Measurements from ENCODE around the gene RHOBTB1.
"Not testable (repeated sequence)": the region's sequence is repeated elsewhere in the genome, so short reads cannot be mapped to it uniquely, and the experiment has no call there.

RHOBTB1 gene

GRCh38 chr10:60906825-60907224 lies 37.2 kb downstream of the RHOBTB1 start:
- DNase-seq (ENCODE audit: low spot score): not testable (repeated sequence)

GRCh38 chr10:60906411-60906810 lies 37.6 kb downstream of the RHOBTB1 start:
- no peak for DNase-seq (ENCODE audit: low spot score)

GRCh38 chr10:60905580-60905979 lies 38.4 kb downstream of the RHOBTB1 start:
- DNase-seq (ENCODE audit: low spot score): no peak

- no peak for DNase-seq (ENCODE audit: low spot score)
These were observed 40.9 kb downstream of the RHOBTB1 start for GRCh38 chr10:60903096-60903495.

- DNase-seq (ENCODE audit: low spot score): no peak
These were observed 42.3 kb downstream of the RHOBTB1 start for GRCh38 chr10:60901561-60902235.

GRCh38 chr10:60899266-60899665 lies 44.7 kb downstream of the RHOBTB1 start:
- DNase-seq (ENCODE audit: low spot score): no peak

GRCh38 chr10:60898321-60898720 lies 45.7 kb downstream of the RHOBTB1 start:
- DNase-seq (ENCODE audit: low spot score): no peak

GRCh38 chr10:60896810-60897209 lies 47.2 kb downstream of the RHOBTB1 start:
- DNase-seq (ENCODE audit: low spot score): no peak

GRCh38 chr10:60896033-60896432 lies 48.0 kb downstream of the RHOBTB1 start:
- no peak for DNase-seq (ENCODE audit: low spot score)

- DNase-seq (ENCODE audit: low spot score): no peak
These were observed 49.2 kb downstream of the RHOBTB1 start for GRCh38 chr10:60894786-60895185.

- DNase-seq (ENCODE audit: low spot score): no peak
These were observed 50.8 kb downstream of the RHOBTB1 start for GRCh38 chr10:60893231-60893630.

- no peak for DNase-seq (ENCODE audit: low spot score)
These were observed 51.4 kb downstream of the RHOBTB1 start for GRCh38 chr10:60892571-60892970.

- no peak for DNase-seq (ENCODE audit: low spot score)
These were observed 53.2 kb downstream of the RHOBTB1 start for GRCh38 chr10:60890811-60891210.

GRCh38 chr10:60883187-60883586 lies 60.8 kb downstream of the RHOBTB1 start:
- DNase-seq (ENCODE audit: low spot score): no peak

- DNase-seq (ENCODE audit: low spot score): no peak
These were observed 65.8 kb downstream of the RHOBTB1 start for GRCh38 chr10:60878224-60878623.

- no peak for DNase-seq (ENCODE audit: low spot score)
These were observed 66.2 kb downstream of the RHOBTB1 start for GRCh38 chr10:60877777-60878120.

GRCh38 chr10:60877061-60877776 lies 66.8 kb downstream of the RHOBTB1 start:
- DNase-seq (ENCODE audit: low spot score): no peak

GRCh38 chr10:60873758-60874157 lies 70.2 kb downstream of the RHOBTB1 start:
- DNase-seq (ENCODE audit: low spot score): no peak

GRCh38 chr10:60872451-60872850 lies 71.5 kb downstream of the RHOBTB1 start:
- DNase-seq (ENCODE audit: low spot score): no peak

GRCh38 chr10:60871215-60871614 lies 72.8 kb downstream of the RHOBTB1 start:
- DNase-seq (ENCODE audit: low spot score): no peak

GRCh38 chr10:60870803-60871202 lies 73.2 kb downstream of the RHOBTB1 start:
- DNase-seq (ENCODE audit: low spot score): no peak

GRCh38 chr10:60870416-60870728 lies 73.6 kb downstream of the RHOBTB1 start:
- DNase-seq (ENCODE audit: low spot score): no peak

- DNase-seq (ENCODE audit: low spot score): no peak
These were observed 74.2 kb downstream of the RHOBTB1 start for GRCh38 chr10:60869652-60870415.
